ENCODE measurements around the gene PDGFC.

GRCh38 chr4:156909010-156909409 lies 62.6 kb downstream of the PDGFC start:
- TF ChIP-seq CTCF (IDR thresholded peaks at IDR 0.05) (no peak), EP300 (IDR thresholded peaks at IDR 0.05) (no peak)

All from gastroesophageal sphincter (tissue), 3 donors.